GM12892 (cell line): Measurements from ENCODE around the gene BRDT.

Source experiments
- POLR2A ChIP-seq: IDR thresholded peaks from 2 replicates; pipeline ENCODE4 v1.6.1; 2011; ENCODE audit warnings: low read depth, low read length, control low read depth
- POLR2AphosphoS5 ChIP-seq: IDR thresholded peaks from 2 replicates; pipeline ENCODE4 v1.6.1; 2011; ENCODE audit warnings: low read depth, low read length, control low read depth

DNA sequence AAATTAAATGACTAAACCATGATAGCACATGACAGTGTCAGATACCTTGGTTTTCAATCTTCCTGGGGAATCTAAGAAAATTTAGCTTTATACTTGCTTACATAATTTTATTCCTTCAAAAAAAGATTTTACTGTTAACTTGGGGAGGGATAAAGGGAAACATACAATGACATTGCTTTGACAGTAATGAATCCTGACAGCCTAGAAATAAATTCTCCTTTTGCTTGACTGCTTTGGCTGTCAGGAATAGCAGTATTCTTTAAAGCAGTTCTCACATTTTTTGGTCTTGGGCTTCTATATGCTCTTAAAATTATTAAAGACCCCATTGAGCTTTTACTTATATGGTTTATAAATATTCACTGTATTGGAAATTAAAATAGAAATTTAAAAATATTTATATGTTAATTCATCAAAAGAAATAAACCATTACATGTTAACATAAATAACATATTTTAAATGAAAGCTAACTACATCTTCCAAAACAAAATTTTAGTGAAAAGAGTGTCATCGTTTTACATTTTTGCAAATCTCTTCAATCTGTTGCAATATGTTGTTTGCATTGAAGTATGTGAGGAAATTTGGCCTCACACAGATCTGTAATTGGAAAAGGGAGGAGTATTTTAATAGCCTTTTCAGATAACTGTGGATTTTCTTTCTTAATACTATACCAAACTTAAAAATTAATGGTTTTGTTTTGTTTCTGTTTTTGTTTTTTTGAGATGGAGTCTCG is 96.7 kb downstream of the BRDT start:
- no peak for TF ChIP-seq POLR2A
- TF ChIP-seq POLR2AphosphoS5: no peak
